ENCODE results near the gene CIZ1. TPM values are rescaled to one million over a fixed set of nuclear protein-coding genes. Genes with fewer than 3 reads are reported as not detected.

The CIZ1 gene
- total and polyA plus RNA-seq, 8 donors, result 56.5 to 87.9 (median 77.4) TPM

GRCh38 chr9:128180447-128180846 lies 10.9 kb downstream of the CIZ1 start:
- Histone ChIP-seq H3K36me3 (peaks cover 7 to 61% (median 33%) of the 10 kb centered on the region in 3 donors), H3K4me1 (no peaks in the 10 kb centered on the region), H3K27ac (no peak overlapping the region), H3K4me3 (no peak overlapping the region), H3K27me3 (no peaks in the 10 kb centered on the region), H3K9me3 (no peaks in the 10 kb centered on the region)
- DNase-seq (no peak), ATAC-seq (no peak), FAIRE-seq (no peak)
- TF ChIP-seq CTCF (IDR thresholded peaks at IDR 0.05), result no peak
- WGBS, 2 donors, result 95 to 96% methylated on average over 8 of the region's 8 CpGs
- intact Hi-C loops (cut with DNase I), result no loop called here

- Histone ChIP-seq H3K9me3 (no peaks in the 10 kb centered on the region), H3K36me3 (peaks cover 7 to 57% (median 33%) of the 10 kb centered on the region in 3 donors), H3K27ac (no peak overlapping the region), H3K4me3 (no peak overlapping the region), H3K27me3 (no peaks in the 10 kb centered on the region), H3K4me1 (no peaks in the 10 kb centered on the region)
- no peak for FAIRE-seq
- intact Hi-C loops (cut with DNase I), result no loop called here
- DNase-seq, result no peak
- 96% methylated on average over 8 of the region's 8 CpGs for WGBS, 2 donors
- TF ChIP-seq CTCF (IDR thresholded peaks at IDR 0.05), result no peak
- ATAC-seq, result no peak
Observed at GRCh38 chr9:128180001-128180400, 11.4 kb downstream of the CIZ1 start.

GRCh38 chr9:128178806-128179431 lies 12.5 kb downstream of the CIZ1 start:
- intact Hi-C loops (cut with DNase I), result no loop called here
- TF ChIP-seq CTCF (IDR thresholded peaks at IDR 0.05), result no peak
- DNase-seq, result no peak
- H3K36me3 ChIP-seq, result peaks cover 7 to 57% (median 30%) of the 10 kb centered on the region in 3 donors
- no peak overlapping the region for H3K4me3 ChIP-seq
- H3K4me1 ChIP-seq, result no peaks in the 10 kb centered on the region
- WGBS, 2 donors, result 97 to 98% methylated on average over 11 of the region's 11 CpGs
- no peak for FAIRE-seq
- H3K27me3 ChIP-seq, result no peaks in the 10 kb centered on the region
- ATAC-seq, result no peak
- no peaks in the 10 kb centered on the region for H3K9me3 ChIP-seq
- no peak overlapping the region for H3K27ac ChIP-seq

- Histone ChIP-seq H3K27ac (no peak overlapping the region), H3K4me1 (no peaks in the 10 kb centered on the region), H3K27me3 (no peaks in the 10 kb centered on the region), H3K36me3 (peaks cover 7 to 45% (median 25%) of the 10 kb centered on the region in 3 donors), H3K4me3 (no peak overlapping the region), H3K9me3 (no peaks in the 10 kb centered on the region)
- no peak for TF ChIP-seq CTCF (IDR thresholded peaks at IDR 0.05)
- FAIRE-seq (no peak), DNase-seq (no peak), ATAC-seq (no peak)
- intact Hi-C loops (cut with DNase I), result no loop called here
- 95% methylated on average over 2 of the region's 2 CpGs for WGBS, 2 donors
Observed at GRCh38 chr9:128175726-128176125, 15.6 kb downstream of the CIZ1 start.

- no peak overlapping the region for H3K27ac ChIP-seq
- TF ChIP-seq CTCF (IDR thresholded peaks at IDR 0.05), result no peak
- no peak for DNase-seq
Observed at GRCh38 chr9:128175102-128175563, 16.2 kb downstream of the CIZ1 start.

More at GRCh38 chr9:128175102-128175563, 16.2 kb downstream of the CIZ1 start:
- Histone ChIP-seq H3K9me3 (no peaks in the 10 kb centered on the region), H3K36me3 (peaks cover 6 to 39% (median 19%) of the 10 kb centered on the region in 3 donors), H3K4me3 (no peak overlapping the region), H3K27me3 (no peaks in the 10 kb centered on the region), H3K4me1 (no peaks in the 10 kb centered on the region)
- 85% methylated on average over 8 of the region's 8 CpGs for WGBS, 2 donors
- FAIRE-seq (no peak), ATAC-seq (no peak)
- intact Hi-C loops (cut with DNase I), result no loop called here

All from pancreas (tissue), 10 donors.